ENCODE results near the gene SPP1. TPM values are rescaled to one million over a fixed set of nuclear protein-coding genes. Genes with fewer than 3 reads are reported as not detected.
A peak's percentile ranks its signal among the peaks of the same experiment; 100 is the strongest.
"Not testable (repeated sequence)": the region's sequence is repeated elsewhere in the genome, so short reads cannot be mapped to it uniquely, and the experiment has no call there.

The SPP1 gene
- total RNA-seq, 2 donors from 2014 or later, result 0.21 to 7.3 TPM

DNA sequence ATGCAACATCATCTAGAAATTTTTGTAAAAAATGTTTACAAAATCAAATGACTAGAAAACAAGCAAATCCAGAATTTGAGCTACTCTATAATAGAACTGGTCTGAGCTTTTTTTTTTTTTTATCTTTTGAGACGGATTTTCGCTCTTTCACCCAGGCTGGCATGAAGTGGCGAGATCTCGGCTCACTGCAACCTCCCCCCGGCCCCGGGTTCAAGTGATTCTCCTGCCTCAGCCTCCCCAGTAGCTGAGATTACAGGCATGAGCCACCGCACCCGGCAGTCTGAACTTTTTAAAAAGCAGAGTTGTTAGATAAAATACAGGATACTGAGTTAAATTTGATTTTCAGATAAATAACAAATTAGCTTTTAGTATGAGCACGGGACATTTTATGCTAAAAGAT, 11.0 kb downstream of the SPP1 start:
- Mint-ChIP-seq H3K4me1 (no peaks in the 10 kb centered on the region), H3K4me3 (no peak overlapping the region), H3K27me3 (peaks cover 13% of the 10 kb centered on the region), H3K27ac (no peak overlapping the region), H3K9me3 (no peaks in the 10 kb centered on the region), H3K36me3 (ENCODE audit: low read depth) (no peaks in the 10 kb centered on the region)
- no peak for ATAC-seq (replicated peaks)

DNA sequence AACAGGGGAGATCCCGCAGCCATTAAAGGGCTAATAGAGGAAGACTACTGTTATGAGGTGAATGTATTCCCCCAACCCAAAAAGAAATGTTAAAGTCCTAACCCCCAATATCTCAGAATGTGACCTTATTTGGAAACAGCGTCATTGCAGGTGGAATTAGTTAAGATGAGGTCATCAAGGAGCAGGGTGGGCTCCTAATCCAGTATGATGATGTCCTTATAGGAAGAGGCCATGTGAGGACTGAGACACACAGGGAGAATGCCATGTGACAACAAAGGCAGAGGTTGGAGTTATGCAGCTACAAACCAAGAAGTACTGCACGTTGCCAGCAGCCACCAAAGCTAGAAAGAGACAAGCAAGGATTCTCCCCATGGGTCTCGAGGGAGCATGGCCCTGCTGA, 14.3 kb downstream of the SPP1 start:
- ATAC-seq (replicated peaks), result no peak
- peaks cover 6% of the 10 kb centered on the region for H3K4me1 Mint-ChIP-seq
- H3K9me3 Mint-ChIP-seq, result no peaks in the 10 kb centered on the region
- H3K27me3 Mint-ChIP-seq, result peaks cover 5% of the 10 kb centered on the region
- H3K4me3 Mint-ChIP-seq, result no peak overlapping the region
- H3K27ac Mint-ChIP-seq, result no peak overlapping the region
- no peaks in the 10 kb centered on the region for H3K36me3 Mint-ChIP-seq (ENCODE audit: low read depth)

DNA sequence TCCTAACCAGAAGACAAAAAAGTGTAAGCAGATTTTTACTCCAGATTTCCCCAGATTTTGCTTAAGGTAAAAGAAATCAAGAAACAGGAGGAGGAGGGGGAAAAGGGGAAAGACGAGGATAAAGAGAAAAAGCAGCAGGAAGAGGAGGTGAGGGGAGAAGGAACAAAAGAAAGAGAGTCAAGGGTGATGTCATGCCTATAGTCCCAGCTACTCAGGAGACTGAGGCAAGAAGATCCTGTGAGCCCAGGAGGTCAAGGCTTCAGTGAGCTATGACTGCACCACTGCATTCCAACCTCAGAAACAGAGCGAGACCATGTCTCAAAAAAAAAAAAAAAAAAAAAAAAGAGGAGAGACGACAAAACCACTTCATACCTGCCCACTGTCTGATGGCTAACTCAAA, 19.9 kb downstream of the SPP1 start:
- Mint-ChIP-seq H3K4me1 (peaks cover 6% of the 10 kb centered on the region), H3K4me3 (no peak overlapping the region), H3K27me3 (peaks cover 4% of the 10 kb centered on the region), H3K9me3 (no peaks in the 10 kb centered on the region), H3K27ac (no peak overlapping the region), H3K36me3 (ENCODE audit: low read depth) (no peaks in the 10 kb centered on the region)
- ATAC-seq (replicated peaks), result no peak

DNA sequence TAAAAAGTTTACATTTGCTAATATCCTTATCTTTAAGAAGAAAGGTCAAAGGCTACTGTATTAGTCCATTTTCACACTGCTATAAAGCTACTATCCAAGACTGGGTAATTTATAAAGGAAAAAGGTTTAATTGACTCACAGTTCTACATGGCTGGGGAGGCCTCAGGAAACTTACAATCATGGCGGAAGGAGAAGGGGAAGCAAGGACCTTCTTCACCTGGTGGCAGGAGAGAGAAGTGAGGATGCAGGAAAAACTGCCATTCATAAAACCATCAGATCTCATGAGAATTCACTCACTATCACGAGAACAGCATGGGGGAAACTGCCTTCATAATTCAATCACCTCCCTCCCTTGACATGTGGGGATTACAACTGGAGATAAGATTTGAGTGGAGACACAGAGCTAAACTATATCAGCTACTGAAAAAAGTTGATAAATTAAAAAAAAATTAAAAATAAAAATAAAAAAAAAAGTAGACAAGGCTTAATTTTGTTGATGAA, 23.7 kb downstream of the SPP1 start:
- not testable (repeated sequence) for H3K27ac Mint-ChIP-seq; H3K36me3 Mint-ChIP-seq (ENCODE audit: low read depth); H3K4me3 Mint-ChIP-seq; H3K27me3 Mint-ChIP-seq; ATAC-seq (replicated peaks); H3K9me3 Mint-ChIP-seq; H3K4me1 Mint-ChIP-seq

DNA sequence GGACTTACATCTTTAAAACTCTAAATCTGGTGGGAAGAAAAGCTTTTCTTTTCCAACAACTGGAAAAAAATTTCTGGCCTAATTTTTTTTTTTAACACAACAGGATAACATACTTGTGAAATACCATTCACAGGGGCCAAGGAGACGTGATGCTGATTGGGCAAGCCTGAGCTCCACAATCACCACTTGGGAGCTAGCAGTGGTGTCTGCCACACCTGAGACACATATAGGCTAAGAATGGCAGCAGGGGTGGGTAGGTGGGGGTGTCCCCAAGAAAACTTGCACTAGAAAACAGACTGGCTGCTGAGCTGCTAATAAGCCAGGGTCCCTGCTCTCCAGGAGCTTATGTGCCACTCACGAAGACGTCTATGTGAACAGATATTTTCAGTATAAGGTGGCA, 26.4 kb downstream of the SPP1 start:
- H3K4me1 Mint-ChIP-seq, result peaks cover 5% of the 10 kb centered on the region
- no peak for ATAC-seq (replicated peaks)
- peaks cover 3% of the 10 kb centered on the region for H3K36me3 Mint-ChIP-seq (ENCODE audit: low read depth)
- H3K4me3 Mint-ChIP-seq, result no peak overlapping the region
- no peak overlapping the region for H3K27ac Mint-ChIP-seq
- no peaks in the 10 kb centered on the region for H3K27me3 Mint-ChIP-seq
- H3K9me3 Mint-ChIP-seq, result no peaks in the 10 kb centered on the region

DNA sequence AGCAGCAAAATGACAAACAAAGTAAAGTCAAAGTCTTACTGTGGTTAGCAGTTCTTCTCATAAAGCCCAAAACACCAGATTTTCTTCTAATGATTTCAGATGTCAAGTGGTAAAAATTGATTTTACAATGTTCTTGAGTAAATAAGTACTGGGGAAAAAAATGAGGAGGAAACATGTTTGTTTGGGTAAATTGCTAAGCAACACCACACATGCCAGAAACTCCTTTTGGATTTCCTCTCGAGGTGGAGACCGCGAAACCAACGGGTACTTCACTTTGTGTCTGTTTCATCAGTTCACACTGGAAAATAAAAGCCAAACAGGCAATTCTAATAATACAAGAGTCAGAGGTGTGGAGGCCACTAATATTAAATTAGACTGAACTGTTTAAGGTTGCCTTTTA, 27.3 kb downstream of the SPP1 start:
- Mint-ChIP-seq H3K4me3 (no peak overlapping the region), H3K36me3 (ENCODE audit: low read depth) (peaks cover 5% of the 10 kb centered on the region), H3K4me1 (peaks cover 7% of the 10 kb centered on the region), H3K27ac (no peak overlapping the region), H3K9me3 (no peaks in the 10 kb centered on the region), H3K27me3 (no peaks in the 10 kb centered on the region)
- ATAC-seq (replicated peaks), result no peak

DNA sequence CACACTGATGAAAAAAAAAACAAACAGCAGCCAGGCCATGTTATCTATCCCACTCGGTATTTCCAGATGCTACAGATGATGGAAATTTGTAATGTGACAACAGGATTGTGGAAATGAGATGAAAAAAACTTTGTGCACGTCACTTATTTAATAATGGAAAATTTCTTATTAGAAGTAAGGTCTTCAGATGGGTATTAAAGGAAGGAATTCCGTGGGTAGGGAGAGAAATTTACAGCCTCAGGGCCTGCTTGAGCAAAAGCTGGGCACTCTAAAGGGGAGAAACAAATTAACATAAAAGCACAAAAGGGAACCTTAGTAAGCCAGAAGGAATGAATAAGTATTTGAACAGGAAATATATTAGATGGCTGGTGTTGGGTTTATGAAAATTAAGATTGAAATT, 27.7 kb downstream of the SPP1 start:
- ATAC-seq (replicated peaks), result no peak
- Mint-ChIP-seq H3K9me3 (no peaks in the 10 kb centered on the region), H3K36me3 (ENCODE audit: low read depth) (peaks cover 5% of the 10 kb centered on the region)

DNA sequence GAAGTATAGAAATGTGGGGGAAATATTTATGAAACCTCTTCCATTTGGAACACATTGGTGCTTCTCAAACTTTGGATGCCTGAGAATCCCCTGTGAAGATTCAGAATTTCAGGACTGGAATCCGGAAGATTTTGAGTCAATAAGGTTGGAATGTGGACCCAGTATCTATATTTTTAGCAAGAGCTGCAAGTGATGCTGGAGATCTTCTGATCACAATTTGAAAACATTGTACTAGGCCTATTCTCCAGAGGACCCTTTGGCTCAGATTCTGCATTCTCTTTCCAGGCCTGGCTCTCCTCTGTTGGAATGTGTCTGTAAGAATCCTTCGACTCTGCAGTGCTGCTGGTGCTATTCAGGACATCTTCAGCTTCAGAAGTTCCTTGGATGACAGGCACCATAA, 29.6 kb downstream of the SPP1 start:
- Mint-ChIP-seq H3K4me1 (peaks cover 12% of the 10 kb centered on the region), H3K27ac (no peak overlapping the region), H3K27me3 (no peaks in the 10 kb centered on the region), H3K9me3 (no peaks in the 10 kb centered on the region), H3K4me3 (no peak overlapping the region), H3K36me3 (ENCODE audit: low read depth) (peaks cover 5% of the 10 kb centered on the region)
- no peak for ATAC-seq (replicated peaks)

More for the DNA sequence above, 27.7 kb downstream of the SPP1 start:
- no peaks in the 10 kb centered on the region for H3K27me3 Mint-ChIP-seq
- H3K4me3 Mint-ChIP-seq, result no peak overlapping the region
- H3K4me1 Mint-ChIP-seq, result peaks cover 7% of the 10 kb centered on the region
- H3K27ac Mint-ChIP-seq, result no peak overlapping the region

DNA sequence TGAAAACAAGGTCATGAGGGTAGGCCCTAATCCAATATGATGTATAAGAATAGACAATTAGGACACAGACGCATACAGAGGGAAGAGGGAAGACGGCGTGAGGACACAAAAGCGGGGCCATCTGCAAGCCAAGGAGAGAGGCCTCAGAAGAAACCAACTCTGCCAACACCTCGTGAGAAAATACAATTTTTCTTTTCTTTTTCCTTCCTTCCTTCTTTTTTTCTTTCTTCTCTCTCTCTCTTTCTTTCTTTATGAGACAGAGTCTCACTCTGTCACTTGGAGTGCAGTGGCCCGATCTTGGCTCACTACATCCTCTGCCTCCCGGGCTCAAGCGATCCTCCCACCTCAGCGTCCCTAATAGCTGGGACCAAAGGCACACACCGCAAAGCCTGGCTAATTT, 30.4 kb downstream of the SPP1 start:
- ATAC-seq (replicated peaks), result no peak
- H3K27me3 Mint-ChIP-seq, result no peaks in the 10 kb centered on the region
- H3K4me1 Mint-ChIP-seq, result peaks cover 17% of the 10 kb centered on the region
- H3K4me3 Mint-ChIP-seq, result peak overlapping the region; percentile 71
- no peak overlapping the region for H3K27ac Mint-ChIP-seq
- no peaks in the 10 kb centered on the region for H3K9me3 Mint-ChIP-seq
- peaks cover 5% of the 10 kb centered on the region for H3K36me3 Mint-ChIP-seq (ENCODE audit: low read depth)

DNA sequence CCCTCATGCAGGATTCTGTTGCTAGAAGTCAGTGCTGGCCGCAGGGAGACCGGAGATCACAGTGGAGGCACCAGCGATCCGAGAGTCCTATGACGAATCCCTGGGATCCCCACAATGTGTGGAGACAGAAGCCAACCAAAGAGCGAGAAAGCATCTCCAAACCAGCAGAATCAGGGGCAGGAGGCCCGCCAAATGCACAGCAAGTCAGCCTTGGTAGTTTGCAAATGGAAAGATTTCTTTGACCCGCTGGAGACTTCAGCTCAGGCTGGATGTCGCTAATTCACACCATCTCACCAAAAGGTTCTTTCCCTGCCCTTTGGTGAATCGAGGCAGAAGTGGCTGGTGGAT, 31.4 kb downstream of the SPP1 start:
- H3K36me3 Mint-ChIP-seq (ENCODE audit: low read depth), result peaks cover 5% of the 10 kb centered on the region
- no peaks in the 10 kb centered on the region for H3K9me3 Mint-ChIP-seq
- H3K4me1 Mint-ChIP-seq, result peaks cover 18% of the 10 kb centered on the region
- H3K27me3 Mint-ChIP-seq, result no peaks in the 10 kb centered on the region
- ATAC-seq (replicated peaks), result no peak
- peak overlapping the region; percentile 71 for H3K4me3 Mint-ChIP-seq
- no peak overlapping the region for H3K27ac Mint-ChIP-seq

DNA sequence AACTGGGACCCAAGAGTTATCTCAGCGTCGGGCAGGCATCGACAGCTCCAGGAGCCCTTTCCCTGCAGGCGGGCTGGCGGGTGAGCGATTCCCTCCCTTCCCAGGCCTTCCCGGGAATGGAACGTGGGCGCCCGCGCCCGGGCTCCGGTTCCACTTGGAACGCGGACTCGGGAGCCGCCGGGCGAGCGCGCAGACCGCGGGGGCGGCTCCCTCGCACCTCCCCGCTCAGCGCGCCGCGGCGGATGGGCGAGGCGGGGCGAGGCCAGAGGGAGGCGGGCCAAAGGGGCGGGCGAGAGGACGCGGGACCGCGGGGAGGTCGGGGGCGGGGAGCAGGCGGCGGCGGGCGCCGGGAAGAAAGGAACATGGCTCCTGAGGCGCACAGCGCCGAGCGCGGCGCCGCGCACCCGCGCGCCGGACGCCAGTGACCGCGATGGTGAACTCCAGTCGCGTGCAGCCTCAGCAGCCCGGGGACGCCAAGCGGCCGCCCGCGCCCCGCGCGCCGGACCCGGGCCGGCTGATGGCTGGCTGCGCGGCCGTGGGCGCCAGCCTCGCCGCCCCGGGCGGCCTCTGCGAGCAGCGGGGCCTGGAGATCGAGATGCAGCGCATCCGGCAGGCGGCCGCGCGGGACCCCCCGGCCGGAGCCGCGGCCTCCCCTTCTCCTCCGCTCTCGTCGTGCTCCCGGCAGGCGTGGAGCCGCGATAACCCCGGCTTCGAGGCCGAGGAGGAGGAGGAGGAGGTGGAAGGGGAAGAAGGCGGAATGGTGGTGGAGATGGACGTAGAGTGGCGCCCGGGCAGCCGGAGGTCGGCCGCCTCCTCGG, 32.0 kb downstream of the SPP1 start, which contains the start of gene PKD2:
PKD2 (plus strand) TSS at position 332 of the 818 bp plus-strand sequence; CDS start at position 431, 99 bp downstream.
- peak within 1 kb of the TSS; percentile 88 for H3K4me3 Mint-ChIP-seq
- H3K4me1 Mint-ChIP-seq, result peaks cover 19% of the 10 kb centered on the region
- ATAC-seq (replicated peaks), result peak; percentile 92
- H3K9me3 Mint-ChIP-seq, result no peaks in the 10 kb centered on the region
- H3K27ac Mint-ChIP-seq, result peak within 1 kb of the TSS; percentile 18
- H3K36me3 Mint-ChIP-seq (ENCODE audit: low read depth), result peaks cover 5% of the 10 kb centered on the region
- H3K27me3 Mint-ChIP-seq, result no peaks in the 10 kb centered on the region

DNA sequence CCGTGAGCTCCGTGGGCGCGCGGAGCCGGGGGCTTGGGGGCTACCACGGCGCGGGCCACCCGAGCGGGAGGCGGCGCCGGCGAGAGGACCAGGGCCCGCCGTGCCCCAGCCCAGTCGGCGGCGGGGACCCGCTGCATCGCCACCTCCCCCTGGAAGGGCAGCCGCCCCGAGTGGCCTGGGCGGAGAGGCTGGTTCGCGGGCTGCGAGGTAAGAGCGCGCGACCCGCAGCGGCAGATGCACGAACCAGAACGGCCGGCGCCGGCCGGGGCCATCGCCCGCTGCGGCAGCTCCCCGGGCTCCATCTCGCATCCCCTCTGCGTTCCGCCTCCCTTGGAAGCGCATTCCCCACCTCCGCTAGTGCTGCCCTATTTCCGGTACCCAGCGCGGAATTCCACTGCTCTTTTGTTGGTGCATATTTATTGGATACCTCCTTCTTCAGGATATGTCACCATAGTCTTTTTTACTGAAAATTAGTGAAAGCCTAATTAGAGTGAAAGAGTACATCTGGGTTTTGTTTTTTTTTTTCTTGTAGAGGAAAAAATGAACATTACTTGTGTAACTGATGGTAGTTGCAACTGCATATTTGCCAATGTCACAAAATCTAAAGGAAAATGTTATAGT, 32.7 kb downstream of the SPP1 start:
- Mint-ChIP-seq H3K4me3 (peak overlapping the region; percentile 88), H3K4me1 (peaks cover 26% of the 10 kb centered on the region), H3K36me3 (ENCODE audit: low read depth) (peaks cover 5% of the 10 kb centered on the region), H3K27me3 (no peaks in the 10 kb centered on the region), H3K9me3 (no peaks in the 10 kb centered on the region), H3K27ac (peak overlapping the region; percentile 18)
- ATAC-seq (replicated peaks), result peak; percentile 28

DNA sequence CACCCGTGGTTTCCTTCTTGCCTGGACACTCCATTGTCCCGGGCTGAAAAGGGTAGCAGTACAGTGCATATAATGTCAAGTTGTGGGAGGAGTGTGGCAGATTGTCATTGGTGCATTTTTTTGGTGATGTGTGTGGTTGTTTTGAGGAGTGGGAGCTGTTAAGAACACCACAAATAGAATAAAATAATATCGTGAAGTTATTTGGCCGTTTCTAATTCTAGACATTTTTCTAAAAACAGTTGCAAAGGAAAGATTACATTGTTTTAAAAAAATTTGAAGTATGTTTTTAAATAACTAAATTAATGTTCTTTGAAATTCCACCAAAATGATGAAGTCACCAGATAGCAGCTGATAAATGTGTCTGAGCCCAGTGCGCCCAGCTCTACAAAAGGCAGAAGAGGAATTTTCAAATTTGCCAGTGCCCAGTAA, 33.2 kb downstream of the SPP1 start:
- Mint-ChIP-seq H3K4me3 (peak overlapping the region; percentile 88), H3K27ac (peak overlapping the region; percentile 18), H3K27me3 (no peaks in the 10 kb centered on the region), H3K36me3 (ENCODE audit: low read depth) (peaks cover 7% of the 10 kb centered on the region), H3K9me3 (no peaks in the 10 kb centered on the region), H3K4me1 (peaks cover 30% of the 10 kb centered on the region)
- peak; percentile 27 for ATAC-seq (replicated peaks)

DNA sequence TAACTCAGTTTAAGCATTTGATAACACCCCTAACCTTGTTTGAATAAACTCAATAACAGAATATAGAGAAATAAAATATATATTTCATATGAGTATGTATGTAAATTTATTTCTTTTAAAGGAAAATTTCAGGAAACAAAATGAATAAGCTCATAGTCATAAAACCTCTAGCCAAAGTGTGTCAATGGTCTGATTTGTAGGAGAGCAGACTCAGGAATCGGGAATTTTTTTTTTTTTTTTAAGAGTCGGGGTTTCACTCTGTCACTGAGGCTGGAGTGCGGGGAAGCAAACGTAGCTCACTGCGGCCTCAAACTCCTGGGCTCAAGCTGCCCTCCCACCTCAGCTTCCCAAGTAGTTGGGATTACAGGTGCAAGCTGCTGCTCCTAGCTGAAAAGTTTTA, 34.4 kb downstream of the SPP1 start:
- no peak for ATAC-seq (replicated peaks)
- Mint-ChIP-seq H3K36me3 (ENCODE audit: low read depth) (peaks cover 10% of the 10 kb centered on the region), H3K27me3 (no peaks in the 10 kb centered on the region), H3K27ac (no peak overlapping the region), H3K4me1 (peaks cover 33% of the 10 kb centered on the region), H3K9me3 (no peaks in the 10 kb centered on the region), H3K4me3 (no peak overlapping the region)

DNA sequence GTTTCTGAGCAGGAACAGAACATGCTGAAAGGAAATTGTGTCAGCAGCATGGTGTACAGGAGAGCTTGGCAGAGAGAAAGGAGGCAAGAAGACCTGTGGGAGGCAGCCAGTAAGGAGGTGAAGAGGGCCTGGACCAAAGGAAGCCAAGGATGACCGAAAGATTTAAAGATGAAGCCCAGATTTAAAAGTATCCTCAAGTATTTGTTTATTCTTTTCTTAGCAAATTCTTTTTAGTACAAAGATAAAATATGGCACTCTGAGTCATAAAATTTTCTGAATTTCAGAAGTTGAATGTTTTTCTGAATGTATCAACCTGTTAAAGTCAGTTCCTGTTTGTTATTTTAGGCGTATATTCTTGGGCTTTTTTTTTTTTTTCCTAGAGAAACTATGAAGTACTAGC, 35.5 kb downstream of the SPP1 start:
- Mint-ChIP-seq H3K9me3 (no peaks in the 10 kb centered on the region), H3K36me3 (ENCODE audit: low read depth) (peaks cover 10% of the 10 kb centered on the region), H3K27me3 (no peaks in the 10 kb centered on the region), H3K4me3 (peak overlapping the region; percentile 27), H3K4me1 (peaks cover 33% of the 10 kb centered on the region), H3K27ac (no peak overlapping the region)
- no peak for ATAC-seq (replicated peaks)
